IPS-18c (cell line): Measurements from ENCODE around the gene SNAP91.
"Not testable (repeated sequence)": the region's sequence is repeated elsewhere in the genome, so short reads cannot be mapped to it uniquely, and the experiment has no call there.

ENCODE experiments used
- H3K4me3 ChIP-seq: 2 replicates; pipeline ENCODE4 v1.7.0; 2013; ENCODE audit warnings: low read depth, mild to moderate bottlenecking, low read length, moderate library complexity; ENCODE audit not compliant: insufficient read depth
- H3K9me3 ChIP-seq: one replicate; pipeline ENCODE4 v1.6.1; 2013; ENCODE audit warnings: mild to moderate bottlenecking, low read length, moderate library complexity; ENCODE audit not compliant: control insufficient read depth, insufficient read depth

Gene SNAP91

DNA sequence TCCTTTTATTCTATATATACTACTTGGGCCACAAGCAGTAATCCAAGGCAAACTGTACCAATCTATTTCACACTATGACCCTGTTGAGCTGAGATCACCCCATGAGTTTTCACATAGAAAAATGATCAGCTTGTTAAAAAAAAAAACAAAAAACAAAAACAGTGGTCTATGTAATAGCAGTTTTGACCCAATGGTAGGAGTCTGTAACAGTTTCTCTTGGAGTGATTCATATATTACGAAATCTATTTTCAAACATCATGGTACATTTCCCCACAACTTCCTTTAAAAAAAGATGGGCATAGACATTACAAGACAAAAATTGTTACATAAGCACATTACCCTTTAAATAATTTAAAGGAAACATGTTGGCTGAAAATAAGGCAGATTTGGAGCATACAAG is 118.5 kb downstream of the SNAP91 start:
- H3K4me3 ChIP-seq = no peak overlapping the region

DNA sequence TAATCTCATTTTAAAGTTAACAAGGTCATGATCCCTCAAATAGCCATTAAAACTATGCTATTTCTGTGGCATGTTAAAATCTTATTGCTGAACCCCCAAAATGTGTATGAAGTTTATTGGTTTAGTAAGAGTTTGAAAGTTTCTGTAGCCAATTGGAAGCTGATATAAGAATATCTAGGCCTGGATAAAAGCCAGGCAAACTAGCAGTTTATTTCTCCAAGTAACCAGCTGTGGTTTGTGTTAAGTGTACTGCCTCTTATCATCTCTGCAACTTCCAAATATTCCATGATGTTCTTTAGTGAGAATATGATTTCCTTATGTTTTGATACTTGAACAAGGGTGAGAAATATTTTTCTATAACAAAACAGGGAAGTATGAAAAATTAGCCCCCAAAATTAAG is 119.8 kb downstream of the SNAP91 start:
- no peak overlapping the region for H3K4me3 ChIP-seq
- H3K9me3 ChIP-seq = no peaks in the 10 kb centered on the region

More for the DNA sequence above, 118.5 kb downstream of the SNAP91 start:
- H3K9me3 ChIP-seq = no peaks in the 10 kb centered on the region

DNA sequence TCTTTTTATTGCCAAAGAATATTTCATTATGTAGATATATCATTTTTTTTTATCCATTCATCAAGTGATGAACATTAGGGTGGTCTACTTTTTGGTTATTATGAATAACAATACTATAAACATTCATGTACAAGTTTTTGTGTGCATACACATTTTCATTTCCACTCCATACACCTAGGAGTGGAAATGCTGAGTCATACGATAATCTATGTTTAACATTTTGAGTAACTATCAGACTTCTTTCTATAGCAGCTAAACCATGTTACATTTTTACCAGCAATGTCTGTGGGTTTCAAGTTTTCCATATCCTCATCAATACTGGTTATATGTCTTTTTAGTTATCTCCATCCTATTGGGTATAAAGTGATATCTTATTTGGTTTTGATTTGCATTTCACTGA is 130.8 kb downstream of the SNAP91 start:
- no peak overlapping the region for H3K4me3 ChIP-seq
- no peaks in the 10 kb centered on the region for H3K9me3 ChIP-seq

DNA sequence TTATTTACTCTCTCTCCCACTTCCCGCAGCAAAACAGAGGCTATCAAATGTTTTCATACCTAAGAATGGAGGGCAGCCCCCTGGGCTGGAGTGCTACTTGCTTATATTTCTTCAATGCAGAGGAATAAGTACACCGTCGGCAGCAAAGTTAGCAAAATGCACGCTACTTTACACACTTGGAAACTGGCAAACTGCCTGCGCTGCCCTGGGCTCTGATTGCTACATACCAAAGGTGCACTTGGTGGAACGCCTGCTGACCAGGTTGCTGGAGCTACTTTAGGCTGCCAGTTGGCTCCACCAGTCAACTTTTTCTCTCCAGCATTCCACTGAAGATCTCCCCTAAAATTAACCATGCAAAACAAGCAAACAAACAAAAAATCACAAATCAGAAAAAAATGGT is 134.1 kb downstream of the SNAP91 start:
- Histone ChIP-seq H3K9me3 (no peaks in the 10 kb centered on the region), H3K4me3 (no peak overlapping the region)

DNA sequence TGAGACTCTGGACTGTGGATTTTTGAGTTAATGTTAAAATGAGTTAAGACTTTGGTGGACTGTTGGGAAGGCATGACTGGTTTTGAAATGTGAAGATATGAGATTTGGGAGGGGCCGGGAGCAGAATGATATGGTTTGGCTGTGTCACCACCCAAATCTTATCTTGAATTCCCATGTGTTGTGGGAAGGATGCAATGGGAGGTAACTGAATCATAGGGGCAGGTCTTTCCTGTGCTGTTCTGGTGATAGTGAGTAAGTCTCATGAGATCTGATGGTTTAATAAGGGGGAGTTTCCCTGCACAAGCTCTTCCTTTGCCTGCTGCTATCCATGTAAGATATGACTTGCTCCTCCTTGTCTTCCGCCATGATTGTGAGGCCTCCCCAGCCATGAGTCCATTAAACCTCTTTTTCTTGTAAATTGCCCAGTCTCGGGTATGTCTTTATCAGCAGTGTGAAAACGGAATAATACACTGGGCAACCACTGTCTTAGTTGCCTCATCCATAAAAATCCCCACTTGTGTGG is 137.2 kb downstream of the SNAP91 start:
- not testable (repeated sequence) for H3K9me3 ChIP-seq, H3K4me3 ChIP-seq

DNA sequence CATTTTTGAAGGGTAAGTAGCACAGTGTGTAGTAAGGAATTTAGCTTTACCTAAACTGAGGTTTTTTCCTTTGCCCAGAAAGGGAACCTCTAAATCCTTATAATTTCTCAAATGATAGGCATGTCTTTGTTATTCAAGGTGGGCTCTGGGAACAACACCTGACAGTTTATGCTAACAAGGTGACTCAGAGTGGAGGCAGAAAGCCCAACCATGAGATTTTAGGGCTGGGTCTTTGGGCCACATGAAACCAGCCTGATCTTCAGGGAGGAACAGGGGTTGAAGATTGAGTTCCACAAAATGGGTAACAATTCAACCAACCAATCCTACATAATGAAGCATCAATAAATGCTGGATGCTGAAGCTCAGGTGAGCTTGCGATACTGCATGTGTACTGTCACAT is 149.9 kb downstream of the SNAP91 start:
- Histone ChIP-seq H3K9me3 (no peaks in the 10 kb centered on the region), H3K4me3 (no peak overlapping the region)

DNA sequence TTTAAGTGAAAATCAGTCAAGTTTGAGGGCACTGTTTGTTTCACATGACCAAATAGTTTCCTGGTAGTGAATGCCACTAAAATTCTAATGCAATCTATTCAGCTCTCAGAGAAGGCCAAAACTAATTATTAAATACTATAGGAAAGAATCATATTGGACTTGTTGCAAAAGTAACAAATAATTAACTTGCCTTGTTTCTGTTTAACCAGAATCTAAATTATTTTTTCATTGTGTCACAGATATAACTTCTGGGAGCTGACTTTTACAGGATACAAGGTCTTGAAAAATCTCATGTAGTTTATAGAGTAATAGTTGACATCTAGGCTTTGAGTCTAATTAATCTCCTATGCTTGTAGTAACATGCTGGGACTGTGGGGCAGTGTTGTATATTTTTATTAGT is 152.0 kb downstream of the SNAP91 start:
- H3K4me3 ChIP-seq = no peak overlapping the region
- no peaks in the 10 kb centered on the region for H3K9me3 ChIP-seq

DNA sequence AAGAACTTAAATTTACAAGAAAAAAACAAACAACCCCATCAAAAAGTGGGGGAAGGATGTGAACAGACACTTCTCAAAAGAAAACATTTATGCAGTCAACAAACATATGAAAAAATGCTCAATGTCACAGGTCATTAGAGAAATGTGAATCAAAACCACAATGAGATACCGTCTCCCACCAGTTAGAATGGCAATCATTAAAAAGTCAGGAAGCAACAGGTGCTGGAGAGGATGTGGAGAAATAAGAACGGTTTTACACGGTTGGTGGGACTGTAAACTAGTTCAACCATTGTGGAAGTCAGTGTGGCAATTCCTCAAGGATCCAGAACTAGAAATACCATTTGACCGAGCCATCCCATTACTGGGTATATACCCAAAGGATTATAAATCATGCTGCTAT is 157.2 kb downstream of the SNAP91 start:
- not testable (repeated sequence) for H3K9me3 ChIP-seq, H3K4me3 ChIP-seq

DNA sequence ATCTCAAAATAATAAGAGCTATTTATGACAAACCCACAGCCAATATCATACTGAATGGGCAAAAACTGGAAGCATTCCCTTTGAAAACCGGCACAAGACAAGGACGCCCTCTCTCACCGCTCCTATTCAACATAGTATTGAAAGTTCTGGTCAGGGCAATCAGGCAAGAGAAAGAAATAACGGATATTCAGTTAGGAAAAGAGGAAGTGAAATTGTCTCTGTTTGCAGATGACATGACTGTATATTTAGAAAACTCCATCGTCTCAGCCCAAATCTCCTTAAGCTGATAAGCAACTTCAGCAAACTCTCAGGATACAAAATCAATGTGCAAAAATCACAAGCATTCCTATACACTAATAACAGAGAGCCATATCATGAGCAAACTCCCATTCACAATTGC is 158.4 kb downstream of the SNAP91 start:
- H3K9me3 ChIP-seq, H3K4me3 ChIP-seq: not testable (repeated sequence)

DNA sequence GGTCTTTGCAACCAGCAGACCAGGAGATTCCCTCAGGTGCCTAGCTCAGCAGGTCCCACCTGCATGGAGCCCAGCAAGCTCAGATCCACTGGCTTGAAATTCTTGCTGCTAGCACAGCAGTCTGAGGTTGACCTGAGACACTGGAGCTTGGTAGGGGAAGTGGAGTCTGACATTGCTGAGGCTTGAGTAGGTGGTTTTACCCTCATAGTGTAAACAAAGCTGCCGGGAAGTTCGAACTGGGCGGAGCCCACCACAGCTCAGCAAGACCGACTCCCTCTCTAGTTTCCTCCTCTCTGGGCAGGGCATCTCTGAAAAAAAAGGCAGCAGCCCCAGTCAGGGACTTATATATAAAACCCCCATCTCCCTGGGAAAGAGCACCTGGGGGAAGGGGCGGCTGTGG is 162.3 kb downstream of the SNAP91 start:
- no peaks in the 10 kb centered on the region for H3K9me3 ChIP-seq
- H3K4me3 ChIP-seq = no peak overlapping the region

DNA sequence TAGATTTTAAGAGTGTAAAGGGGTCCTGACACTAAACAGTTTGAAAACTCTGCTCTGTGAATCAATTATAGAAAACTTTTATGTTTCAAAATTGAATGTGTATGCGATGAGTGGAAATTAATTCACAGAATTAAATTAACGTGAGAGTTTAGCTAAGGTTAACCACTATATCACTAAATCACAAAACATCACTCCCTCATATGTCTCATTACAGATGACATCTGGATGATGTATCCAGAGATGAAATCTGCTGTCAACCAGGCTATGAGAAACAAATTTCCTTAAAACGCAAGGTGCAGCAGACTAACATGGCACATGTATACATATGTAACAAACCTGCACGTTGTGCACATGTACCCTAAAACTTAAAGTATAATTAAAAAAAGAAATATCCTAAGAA is 169.2 kb downstream of the SNAP91 start:
- H3K9me3 ChIP-seq = no peaks in the 10 kb centered on the region
- no peak overlapping the region for H3K4me3 ChIP-seq

DNA sequence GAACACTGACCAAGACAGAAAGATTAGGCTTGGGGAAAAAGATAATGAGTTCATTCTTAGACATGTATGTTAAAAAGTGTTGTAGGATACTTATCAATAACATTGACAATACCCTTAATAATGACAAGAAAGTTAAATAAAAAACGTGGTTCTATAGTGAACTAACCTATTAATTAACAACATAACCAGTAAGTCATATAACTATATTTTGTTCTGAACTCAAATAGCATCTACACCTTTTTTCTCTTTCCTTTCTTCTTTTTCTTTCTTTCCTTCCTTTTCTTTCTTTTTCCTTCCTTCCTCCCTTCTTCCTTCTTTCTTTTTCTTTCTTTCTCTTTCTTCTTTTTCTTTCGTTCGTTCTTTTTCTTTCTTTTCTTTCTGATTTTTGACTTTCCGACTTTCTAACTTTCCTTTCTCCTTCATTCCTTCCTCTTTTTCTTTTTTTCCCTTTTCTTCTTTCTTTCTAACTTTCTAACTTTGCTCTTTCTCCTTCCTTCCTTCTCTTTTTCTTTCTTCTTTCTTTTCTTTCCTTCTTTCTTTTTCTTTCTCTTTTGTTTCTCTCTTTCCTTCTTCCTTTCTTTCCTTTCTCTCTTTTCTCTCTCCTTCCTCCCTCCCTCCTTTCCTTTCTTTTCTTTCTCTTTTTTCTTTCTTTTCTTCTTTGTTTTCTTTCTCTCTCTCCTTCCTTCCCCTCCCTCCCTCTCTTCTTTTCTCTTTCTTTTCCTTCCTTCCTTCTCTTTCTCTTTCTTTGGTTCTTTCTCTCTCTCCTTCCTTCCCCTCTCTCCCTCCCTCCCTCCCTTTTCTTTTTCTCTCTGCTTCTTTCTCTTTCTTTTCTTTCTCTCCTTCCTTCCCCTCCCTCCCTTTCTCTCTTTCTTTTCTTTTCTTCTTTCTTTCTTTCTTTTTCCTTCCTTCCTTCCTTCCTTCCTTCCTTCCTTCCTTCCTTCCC is 172.0 kb downstream of the SNAP91 start:
- Histone ChIP-seq H3K4me3 (no peak overlapping the region), H3K9me3 (no peaks in the 10 kb centered on the region)

DNA sequence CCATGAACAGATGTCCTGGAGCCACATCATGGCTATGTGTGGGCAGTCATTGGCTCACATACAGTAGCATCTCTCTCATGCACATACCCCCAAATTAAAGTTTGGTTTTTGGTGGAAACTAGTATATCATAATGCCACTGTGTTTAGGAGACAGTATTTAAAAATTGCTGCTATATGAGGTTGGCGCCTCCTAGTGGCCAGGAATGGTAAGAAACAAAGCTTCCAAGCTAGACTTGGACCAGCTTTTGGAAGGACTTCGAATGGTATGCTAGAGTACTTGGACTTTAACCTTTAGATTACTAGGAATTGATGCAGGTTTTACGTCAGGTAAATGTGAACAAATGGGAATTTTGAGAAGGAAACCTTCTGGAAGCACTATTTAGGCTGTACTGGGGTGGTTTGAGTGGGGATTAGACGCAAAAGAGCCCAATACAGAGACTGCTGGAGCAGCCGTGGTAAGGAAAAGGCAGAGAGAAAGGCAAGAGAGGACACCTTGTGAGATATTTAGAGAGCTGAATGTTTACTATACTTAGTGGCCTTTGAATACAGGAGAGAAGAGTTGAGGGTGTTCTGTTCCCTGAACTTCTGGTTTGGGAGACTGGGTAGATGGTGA is 172.8 kb downstream of the SNAP91 start:
- no peak overlapping the region for H3K4me3 ChIP-seq
- no peaks in the 10 kb centered on the region for H3K9me3 ChIP-seq

DNA sequence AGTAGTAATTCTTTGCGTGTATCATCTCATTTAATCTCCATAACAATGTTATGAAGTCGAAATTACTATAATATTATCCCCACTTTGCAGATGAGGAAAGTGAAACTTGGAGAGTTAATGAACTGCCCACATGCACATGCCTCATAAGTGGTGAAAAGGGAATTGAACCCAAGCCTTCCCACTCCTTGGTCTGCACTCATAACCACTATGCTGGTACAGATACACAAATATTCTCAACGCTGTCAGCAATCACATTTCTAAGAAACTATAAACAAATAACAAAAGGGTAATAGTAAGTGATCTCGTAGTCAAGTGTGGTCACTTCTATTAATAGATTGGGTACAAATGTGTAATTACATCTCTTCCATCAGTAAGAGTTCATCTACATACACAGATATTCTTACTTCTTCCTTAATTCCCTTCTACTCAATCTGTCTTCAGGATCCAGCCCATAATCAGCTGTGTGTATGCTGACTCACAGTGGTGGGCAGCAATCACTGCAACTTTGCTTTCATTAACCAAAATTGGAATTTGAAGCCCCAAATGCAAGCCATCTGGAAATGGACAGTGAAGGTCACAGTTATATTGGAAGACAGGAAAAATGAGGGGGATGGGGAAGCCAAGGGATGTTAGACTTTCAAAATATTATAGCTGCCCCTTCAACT is 190.0 kb downstream of the SNAP91 start:
- no peaks in the 10 kb centered on the region for H3K9me3 ChIP-seq
- H3K4me3 ChIP-seq = no peak overlapping the region

DNA sequence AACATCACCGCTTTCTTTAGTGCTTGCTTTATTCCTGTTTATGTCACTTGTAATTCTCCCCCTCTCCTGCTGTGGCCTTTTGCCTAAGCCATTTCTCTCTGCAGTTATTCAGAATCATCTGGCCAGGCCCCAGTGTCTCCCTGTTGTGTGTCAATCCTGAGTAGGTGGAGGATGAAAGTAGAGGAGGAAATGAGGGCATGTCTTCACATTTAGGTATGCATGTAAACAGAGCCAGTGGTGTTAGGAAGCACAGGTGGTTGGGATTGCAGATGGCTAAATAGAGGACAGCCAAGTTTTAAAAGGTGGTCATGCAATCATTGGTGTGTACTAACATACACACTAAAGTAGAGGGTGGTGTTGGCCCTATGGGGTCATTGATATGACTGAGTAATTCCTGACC is 191.4 kb downstream of the SNAP91 start:
- Histone ChIP-seq H3K9me3 (no peaks in the 10 kb centered on the region), H3K4me3 (no peak overlapping the region)

DNA sequence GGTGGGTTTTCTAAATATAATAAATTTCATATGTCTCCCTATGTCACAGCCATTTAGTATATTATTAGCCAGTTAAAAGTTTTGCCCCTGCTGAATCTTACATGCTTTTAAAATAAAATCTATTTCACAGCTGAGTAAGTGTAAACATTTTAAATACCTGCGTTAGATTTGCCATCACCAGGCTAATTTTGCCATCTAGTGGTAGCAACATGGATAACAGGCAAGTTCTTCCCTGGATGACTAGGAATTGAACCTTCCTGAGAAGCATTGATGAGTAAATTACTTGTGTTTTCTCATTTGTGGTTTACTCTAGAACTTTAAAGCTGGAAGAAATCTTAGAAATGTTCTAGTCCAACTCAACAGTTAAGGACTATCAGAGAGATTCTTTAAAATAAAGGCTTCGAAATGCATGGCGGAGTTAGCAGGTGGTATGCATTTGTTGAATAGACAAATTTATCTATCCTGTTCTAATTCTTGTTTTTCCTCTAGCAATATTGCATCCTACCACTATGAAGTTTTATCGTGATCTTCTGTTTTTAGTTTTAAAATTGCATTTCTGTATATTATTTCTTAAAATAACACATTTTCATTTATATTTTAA is 193.9 kb downstream of the SNAP91 start:
- no peak overlapping the region for H3K4me3 ChIP-seq
- no peaks in the 10 kb centered on the region for H3K9me3 ChIP-seq

DNA sequence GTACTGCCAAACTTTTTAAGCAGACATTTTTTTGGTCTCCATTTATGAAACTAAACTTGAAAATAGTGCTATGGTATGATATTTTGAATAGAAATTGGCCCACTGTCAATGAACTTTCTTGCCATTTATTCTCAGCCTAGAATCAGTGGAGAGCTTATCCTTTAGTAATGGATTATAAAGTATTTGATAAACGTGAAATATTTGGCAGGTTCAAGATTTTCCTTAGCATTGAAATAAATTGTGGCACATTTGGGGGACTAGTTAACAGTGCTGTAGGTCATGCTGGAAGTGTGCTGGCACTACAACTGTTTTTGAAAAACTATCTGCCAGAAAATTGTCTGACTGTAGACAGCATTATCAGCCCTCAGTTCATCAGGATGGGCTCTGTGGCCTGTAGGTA is 194.4 kb downstream of the SNAP91 start:
- H3K9me3 ChIP-seq = no peaks in the 10 kb centered on the region
- H3K4me3 ChIP-seq = no peak overlapping the region
